Measurements from ENCODE around the gene PRPF19. TPM values are rescaled to one million over a fixed set of nuclear protein-coding genes. Genes with fewer than 3 reads are reported as not detected.

The PRPF19 gene
- polyA plus RNA-seq = 16.9 to 67.7 TPM (median 35.4 TPM) in 3 replicates
- 59.7 TPM for polyA plus RNA-seq (2011; ENCODE audit: low read depth)
- polyA plus RNA-seq (2011; cell fraction: cytosol; rRNA removed) = 24.2 and 32.7 TPM in 2 replicates
- 43.1 and 51.4 TPM in 2 replicates for polyA plus RNA-seq (2011; cell fraction: nucleus; rRNA removed)
- polyA plus RNA-seq (2012; ENCODE audit: low replicate concordance) = 60.5 and 80.0 TPM in 2 replicates
- 17.2 to 109 TPM (median 31.9 TPM) in 3 replicates for polyA minus RNA-seq
- 36.4 TPM for polyA minus RNA-seq (2011; cell fraction: cytosol; rRNA and poly(A)+ RNA removed)
- 22.9 and 24.7 TPM in 2 replicates for polyA minus RNA-seq (2011; cell fraction: nucleus; rRNA and poly(A)+ RNA removed)

- H3K9me1 ChIP-seq (ENCODE audit: control insufficient read depth, extremely low read depth, insufficient read depth, low read length) = no peaks in the 10 kb centered on the region
- no peaks in the 10 kb centered on the region for H3K27me3 ChIP-seq (ENCODE audit: control insufficient read depth, extremely low read depth, insufficient read depth, low read length)
- peak within 1 kb of the TSS; percentile 87 for H3K4me2 ChIP-seq (ENCODE audit: control insufficient read depth, extremely low read depth, insufficient read depth, low read depth, low read length)
- peaks cover 10% of the 10 kb centered on the region for H4K20me1 ChIP-seq (ENCODE audit: control insufficient read depth, extremely low read depth, insufficient read depth, low read length)
- H3K4me1 ChIP-seq (ENCODE audit: control insufficient read depth, extremely low read depth, insufficient read depth, low read length) = peaks cover 11% of the 10 kb centered on the region
- DNase-seq (ENCODE audit: low read depth, low spot score) = peak; percentile 63
- no peaks in the 10 kb centered on the region for H3K9me3 ChIP-seq (ENCODE audit: control insufficient read depth, low read depth, low read length)
- peak within 1 kb of the TSS; percentile 70 for H2AFZ ChIP-seq (ENCODE audit: control insufficient read depth, low read length)
- peak within 1 kb of the TSS; percentile 94 for H3K9ac ChIP-seq (ENCODE audit: control insufficient read depth, extremely low read depth, insufficient read depth, low read length)
- peak; percentile 13 for FAIRE-seq
- dilution Hi-C loops (cut with MboI; ENCODE audit: extremely low pct_ligation_motif_present, low sequenced_read_pairs) = no loop called here
- H3K36me3 ChIP-seq (ENCODE audit: control insufficient read depth in 2 of 2, extremely low read depth in 1 of 2, insufficient read depth in 2 of 2, low read length in 2 of 2) = peaks cover 6 to 20% of the 10 kb centered on the region in 2 experiments
- peak within 1 kb of the TSS; percentile 93 for H3K27ac ChIP-seq (ENCODE audit: control insufficient read depth, insufficient read depth, low read length)
- TF ChIP-seq, protein P1, sequence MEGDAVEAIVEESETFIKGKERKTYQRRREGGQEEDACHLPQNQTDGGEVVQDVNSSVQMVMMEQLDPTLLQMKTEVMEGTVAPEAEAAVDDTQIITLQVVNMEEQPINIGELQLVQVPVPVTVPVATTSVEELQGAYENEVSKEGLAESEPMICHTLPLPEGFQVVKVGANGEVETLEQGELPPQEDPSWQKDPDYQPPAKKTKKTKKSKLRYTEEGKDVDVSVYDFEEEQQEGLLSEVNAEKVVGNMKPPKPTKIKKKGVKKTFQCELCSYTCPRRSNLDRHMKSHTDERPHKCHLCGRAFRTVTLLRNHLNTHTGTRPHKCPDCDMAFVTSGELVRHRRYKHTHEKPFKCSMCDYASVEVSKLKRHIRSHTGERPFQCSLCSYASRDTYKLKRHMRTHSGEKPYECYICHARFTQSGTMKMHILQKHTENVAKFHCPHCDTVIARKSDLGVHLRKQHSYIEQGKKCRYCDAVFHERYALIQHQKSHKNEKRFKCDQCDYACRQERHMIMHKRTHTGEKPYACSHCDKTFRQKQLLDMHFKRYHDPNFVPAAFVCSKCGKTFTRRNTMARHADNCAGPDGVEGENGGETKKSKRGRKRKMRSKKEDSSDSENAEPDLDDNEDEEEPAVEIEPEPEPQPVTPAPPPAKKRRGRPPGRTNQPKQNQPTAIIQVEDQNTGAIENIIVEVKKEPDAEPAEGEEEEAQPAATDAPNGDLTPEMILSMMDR (optimal IDR thresholded peaks at IDR 0.05 in 1 of 3, IDR thresholded peaks at IDR 0.05 in 1 of 3, conservative IDR thresholded peaks at IDR 0.05 in 1 of 3; ENCODE audit: extremely low read depth in 1 of 3, insufficient read depth in 2 of 3, low read length in 3 of 3) = no peak
- no peak for TF ChIP-seq EZH2 (IDR thresholded peaks at IDR 0.05; ENCODE audit: low read length)
- peaks cover 39% of the 10 kb centered on the region for H3K79me2 ChIP-seq (ENCODE audit: control insufficient read depth, insufficient read depth, low read length)
- H3K4me3 ChIP-seq (ENCODE audit: control insufficient read depth in 2 of 3, extremely low read depth in 1 of 3, insufficient read depth in 2 of 3, low read depth in 1 of 3, low read length in 3 of 3) = peak within 1 kb of the TSS; percentile 79 to 93 (median 80)
Observed at GRCh38 chr11:60906132-60906972, at the start of gene PRPF19. TSS of gene PRPF19 (minus strand) at chr11:60906585. CDS start at chr11:60906382, 203 bp downstream.

GRCh38 chr11:60955571-60955970 is 49.2 kb upstream of the PRPF19 start:
- Histone ChIP-seq H2AFZ (ENCODE audit: control insufficient read depth, low read length) (no peak overlapping the region), H3K36me3 (ENCODE audit: control insufficient read depth in 2 of 2, extremely low read depth in 1 of 2, insufficient read depth in 2 of 2, low read length in 2 of 2) (no peaks in the 10 kb centered on the region), H3K27me3 (ENCODE audit: control insufficient read depth, extremely low read depth, insufficient read depth, low read length) (peaks cover 4% of the 10 kb centered on the region), H3K27ac (ENCODE audit: control insufficient read depth, insufficient read depth, low read length) (no peak overlapping the region), H3K9me1 (ENCODE audit: control insufficient read depth, extremely low read depth, insufficient read depth, low read length) (no peaks in the 10 kb centered on the region), H3K4me1 (ENCODE audit: control insufficient read depth, extremely low read depth, insufficient read depth, low read length) (peaks cover 5% of the 10 kb centered on the region), H3K4me3 (ENCODE audit: control insufficient read depth in 2 of 3, extremely low read depth in 1 of 3, insufficient read depth in 2 of 3, low read depth in 1 of 3, low read length in 3 of 3) (no peak overlapping the region), H3K4me2 (ENCODE audit: control insufficient read depth, extremely low read depth, insufficient read depth, low read depth, low read length) (no peak overlapping the region), H4K20me1 (ENCODE audit: control insufficient read depth, extremely low read depth, insufficient read depth, low read length) (no peaks in the 10 kb centered on the region), H3K79me2 (ENCODE audit: control insufficient read depth, insufficient read depth, low read length) (no peaks in the 10 kb centered on the region), H3K9me3 (ENCODE audit: control insufficient read depth, low read depth, low read length) (no peaks in the 10 kb centered on the region), H3K9ac (ENCODE audit: control insufficient read depth, extremely low read depth, insufficient read depth, low read length) (no peak overlapping the region)
- TF ChIP-seq, protein P1 (optimal IDR thresholded peaks at IDR 0.05 in 1 of 3, IDR thresholded peaks at IDR 0.05 in 1 of 3, conservative IDR thresholded peaks at IDR 0.05 in 1 of 3; ENCODE audit: extremely low read depth in 1 of 3, insufficient read depth in 2 of 3, low read length in 3 of 3) = no peak
- TF ChIP-seq EZH2 (IDR thresholded peaks at IDR 0.05; ENCODE audit: low read length) = no peak
- FAIRE-seq (no peak), DNase-seq (ENCODE audit: low read depth, low spot score) (no peak)
- dilution Hi-C loops (cut with MboI; ENCODE audit: extremely low pct_ligation_motif_present, low sequenced_read_pairs) = no loop called here
